Measurements from ENCODE around the gene TOR1B.

GRCh38 chr9:129806061-129806460 lies 3.1 kb downstream of the TOR1B start:
- TF ChIP-seq REST (IDR thresholded peaks at IDR 0.05; ENCODE audit: insufficient read depth in 1 of 2, low read depth in 2 of 2, low read length in 2 of 2) (no peak), POLR2AphosphoS5 (IDR thresholded peaks at IDR 0.05; ENCODE audit: low read depth, low read length) (no peak), TAF1 (IDR thresholded peaks at IDR 0.05; ENCODE audit: borderline replicate concordance, insufficient read depth, low read length) (no peak)
